ENCODE measurements around the gene HLA-DMB.

Gene HLA-DMB

DNA sequence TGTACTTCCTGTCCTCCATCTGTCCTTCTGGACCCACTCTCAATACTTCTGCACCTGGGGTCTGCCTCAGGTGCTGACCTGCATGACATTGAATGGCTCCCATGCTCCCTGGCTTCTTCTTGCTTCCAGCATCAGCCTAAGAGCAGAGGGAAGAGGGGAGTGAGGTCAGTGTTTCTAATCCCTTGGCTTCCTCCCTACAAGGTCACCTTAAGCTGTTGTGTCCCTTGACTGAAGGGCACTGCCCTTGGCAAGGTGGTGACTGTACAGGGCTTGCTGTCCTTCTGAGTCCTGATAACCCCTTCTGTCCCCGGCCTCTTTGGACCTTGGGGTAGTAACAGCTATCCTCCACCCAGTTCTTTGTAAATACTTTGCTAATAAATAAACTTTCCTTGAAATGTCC lies 9.6 kb downstream of the HLA-DMB start:
- Histone ChIP-seq H3K9me3 (ENCODE audit: low read length) (no peaks in the 10 kb centered on the region), H3K4me3 (ENCODE audit: low read depth in 1 of 2, low read length in 2 of 2) (no peak overlapping the region), H3K27ac (ENCODE audit: low read depth, low read length) (no peak overlapping the region), H3K36me3 (ENCODE audit: insufficient read depth, low read length) (no peaks in the 10 kb centered on the region), H3K27me3 (ENCODE audit: control insufficient read depth in 1 of 2, insufficient read depth in 2 of 2, low read length in 2 of 2) (no peaks in the 10 kb centered on the region), H3K4me1 (ENCODE audit: insufficient read depth, low read length) (no peaks in the 10 kb centered on the region), H3K9ac (ENCODE audit: low read length) (no peak overlapping the region)

DNA sequence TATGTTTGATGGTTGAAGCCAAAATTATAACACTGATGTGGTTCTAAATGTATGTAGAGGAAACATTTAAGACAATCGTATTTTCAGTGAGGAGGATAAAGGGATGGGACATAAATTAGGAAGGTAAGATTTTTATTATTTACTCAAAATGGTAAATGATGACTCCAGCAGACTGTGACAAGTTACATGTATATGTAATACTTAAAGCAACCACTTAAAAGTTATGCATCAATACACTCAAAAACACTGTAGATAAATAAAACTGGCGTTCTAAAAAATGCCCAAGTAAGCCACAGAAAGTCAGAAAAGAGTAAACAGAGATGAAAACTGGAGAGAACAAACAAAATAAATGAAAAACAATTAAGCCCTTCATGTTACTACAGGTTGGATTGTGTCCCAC lies 18.7 kb downstream of the HLA-DMB start:
- H3K36me3 ChIP-seq (ENCODE audit: insufficient read depth, low read length) = no peaks in the 10 kb centered on the region
- no peaks in the 10 kb centered on the region for H3K27me3 ChIP-seq (ENCODE audit: control insufficient read depth in 1 of 2, insufficient read depth in 2 of 2, low read length in 2 of 2)
- H3K4me3 ChIP-seq (ENCODE audit: low read depth in 1 of 2, low read length in 2 of 2) = no peak overlapping the region
- H3K4me1 ChIP-seq (ENCODE audit: insufficient read depth, low read length) = no peaks in the 10 kb centered on the region
- no peak overlapping the region for H3K9ac ChIP-seq (ENCODE audit: low read length)
- H3K27ac ChIP-seq (ENCODE audit: low read depth, low read length) = no peak overlapping the region
- no peaks in the 10 kb centered on the region for H3K9me3 ChIP-seq (ENCODE audit: low read length)

DNA sequence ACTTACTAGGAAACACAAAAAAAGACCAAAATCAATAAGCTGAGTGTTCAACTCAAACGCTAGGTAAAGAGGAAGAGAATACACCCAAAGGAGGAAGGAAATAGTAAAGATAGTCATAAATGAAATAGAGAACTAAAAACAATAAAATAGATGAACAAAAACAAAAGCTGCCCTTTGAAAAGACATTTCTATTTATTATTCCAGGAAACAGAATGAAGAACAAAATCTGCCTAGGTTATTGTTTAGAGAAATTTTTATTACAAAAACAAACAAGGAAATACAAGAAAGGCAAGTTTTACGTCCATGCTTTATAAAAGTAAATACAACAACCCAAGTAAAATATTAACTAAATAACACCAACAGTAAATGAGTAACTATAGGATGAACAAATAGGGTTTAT lies 20.1 kb downstream of the HLA-DMB start:
- Histone ChIP-seq H3K27ac (ENCODE audit: low read depth, low read length) (no peak overlapping the region), H3K36me3 (ENCODE audit: insufficient read depth, low read length) (no peaks in the 10 kb centered on the region)

DNA sequence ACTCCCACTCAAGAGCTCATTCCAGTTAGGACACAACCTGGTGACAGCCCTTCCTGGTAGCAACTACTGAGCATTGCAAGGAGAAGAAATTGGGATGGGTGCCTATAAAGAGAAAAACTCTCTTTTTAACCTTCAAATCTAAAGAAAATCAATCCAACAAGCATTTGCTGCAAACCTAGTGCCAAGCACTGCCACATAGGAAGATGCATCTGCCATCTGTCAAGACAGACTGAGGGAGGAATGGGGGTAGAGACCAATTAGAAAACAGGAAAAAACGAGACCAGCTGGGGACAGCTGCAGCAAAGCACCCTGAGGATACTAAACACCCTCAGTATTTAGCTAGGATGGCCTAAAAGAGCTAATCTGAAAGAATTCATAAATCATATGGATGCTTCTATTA lies 27.9 kb downstream of the HLA-DMB start:
- H3K27ac ChIP-seq (ENCODE audit: low read depth, low read length) = no peak overlapping the region
- H3K4me3 ChIP-seq (ENCODE audit: low read depth in 1 of 2, low read length in 2 of 2) = no peak overlapping the region
- no peaks in the 10 kb centered on the region for H3K4me1 ChIP-seq (ENCODE audit: insufficient read depth, low read length)
- no peaks in the 10 kb centered on the region for H3K27me3 ChIP-seq (ENCODE audit: control insufficient read depth in 1 of 2, insufficient read depth in 2 of 2, low read length in 2 of 2)
- H3K36me3 ChIP-seq (ENCODE audit: insufficient read depth, low read length) = no peaks in the 10 kb centered on the region
- no peak overlapping the region for H3K9ac ChIP-seq (ENCODE audit: low read length)
- no peaks in the 10 kb centered on the region for H3K9me3 ChIP-seq (ENCODE audit: low read length)

More for the DNA sequence above, 20.1 kb downstream of the HLA-DMB start:
- Histone ChIP-seq H3K4me1 (ENCODE audit: insufficient read depth, low read length) (no peaks in the 10 kb centered on the region), H3K4me3 (ENCODE audit: low read depth in 1 of 2, low read length in 2 of 2) (no peak overlapping the region), H3K9me3 (ENCODE audit: low read length) (no peaks in the 10 kb centered on the region), H3K27me3 (ENCODE audit: control insufficient read depth in 1 of 2, insufficient read depth in 2 of 2, low read length in 2 of 2) (no peaks in the 10 kb centered on the region), H3K9ac (ENCODE audit: low read length) (no peak overlapping the region)

DNA sequence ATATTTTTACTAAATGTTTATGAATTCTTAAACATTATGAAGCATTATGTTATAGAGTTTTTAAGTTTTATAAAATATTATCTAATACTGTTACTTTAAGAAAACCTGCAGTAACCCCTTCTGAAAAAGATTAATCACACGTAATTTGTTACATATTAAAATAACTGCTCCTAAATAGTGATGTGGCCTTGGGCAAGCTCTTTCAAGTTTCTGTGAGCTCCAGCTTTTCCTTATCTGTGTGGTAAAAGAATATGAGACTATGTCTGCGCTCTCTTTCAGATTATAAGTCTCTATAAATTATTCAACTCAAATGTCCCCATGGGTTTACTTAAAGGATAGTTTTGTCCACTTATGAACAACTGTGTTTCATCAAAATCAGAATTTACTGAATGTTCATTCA lies 31.9 kb downstream of the HLA-DMB start:
- Histone ChIP-seq H3K36me3 (ENCODE audit: insufficient read depth, low read length) (no peaks in the 10 kb centered on the region), H3K4me3 (ENCODE audit: low read depth in 1 of 2, low read length in 2 of 2) (no peak overlapping the region), H3K4me1 (ENCODE audit: insufficient read depth, low read length) (no peaks in the 10 kb centered on the region), H3K27me3 (ENCODE audit: control insufficient read depth in 1 of 2, insufficient read depth in 2 of 2, low read length in 2 of 2) (no peaks in the 10 kb centered on the region), H3K27ac (ENCODE audit: low read depth, low read length) (no peak overlapping the region), H3K9ac (ENCODE audit: low read length) (no peak overlapping the region), H3K9me3 (ENCODE audit: low read length) (no peaks in the 10 kb centered on the region)

DNA sequence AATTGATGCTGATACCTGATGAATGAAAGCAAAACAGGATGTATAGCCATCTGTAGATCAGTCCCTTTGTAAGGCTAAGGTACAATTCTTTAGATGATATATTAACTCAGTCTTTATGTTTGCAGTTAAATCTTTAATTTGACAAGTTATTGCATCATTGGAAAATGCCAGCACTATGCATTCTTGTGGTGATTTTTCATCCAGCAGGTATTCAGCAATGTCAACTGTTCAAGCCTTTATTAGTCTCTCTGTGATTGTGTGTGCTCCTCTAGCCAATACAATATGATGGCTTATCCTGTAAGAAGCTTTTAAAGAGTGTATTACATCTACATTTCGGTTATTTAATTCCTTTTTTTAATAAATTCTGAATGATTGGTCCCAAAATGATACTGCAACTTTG lies 34.3 kb downstream of the HLA-DMB start:
- Histone ChIP-seq H3K4me3 (ENCODE audit: low read depth in 1 of 2, low read length in 2 of 2) (no peak overlapping the region), H3K4me1 (ENCODE audit: insufficient read depth, low read length) (no peaks in the 10 kb centered on the region), H3K36me3 (ENCODE audit: insufficient read depth, low read length) (no peaks in the 10 kb centered on the region), H3K9ac (ENCODE audit: low read length) (no peak overlapping the region), H3K27me3 (ENCODE audit: control insufficient read depth in 1 of 2, insufficient read depth in 2 of 2, low read length in 2 of 2) (no peaks in the 10 kb centered on the region), H3K27ac (ENCODE audit: low read depth, low read length) (no peak overlapping the region), H3K9me3 (ENCODE audit: low read length) (no peaks in the 10 kb centered on the region)

DNA sequence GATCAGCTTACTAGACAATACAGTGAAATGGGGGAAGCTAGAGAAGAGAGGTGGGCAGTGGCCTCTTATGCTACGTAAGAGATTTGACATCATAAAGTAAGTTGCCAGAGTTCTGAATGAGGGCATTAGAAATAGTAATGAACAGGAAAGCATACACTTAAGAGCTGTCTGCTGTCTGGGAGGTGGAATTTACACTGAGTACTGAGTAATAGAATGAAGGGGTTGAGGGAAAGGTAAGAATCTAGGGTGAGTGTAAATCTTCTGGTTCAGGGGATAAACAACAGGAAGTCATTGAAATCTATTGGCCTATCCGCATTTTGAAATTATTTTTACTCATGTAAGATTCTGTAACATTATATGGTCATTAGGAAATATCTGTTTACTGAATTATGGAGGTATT lies 35.8 kb downstream of the HLA-DMB start:
- Histone ChIP-seq H3K9me3 (ENCODE audit: low read length) (no peaks in the 10 kb centered on the region), H3K27ac (ENCODE audit: low read depth, low read length) (no peak overlapping the region), H3K4me1 (ENCODE audit: insufficient read depth, low read length) (no peaks in the 10 kb centered on the region), H3K27me3 (ENCODE audit: control insufficient read depth in 1 of 2, insufficient read depth in 2 of 2, low read length in 2 of 2) (no peaks in the 10 kb centered on the region), H3K36me3 (ENCODE audit: insufficient read depth, low read length) (peaks cover 4% of the 10 kb centered on the region), H3K4me3 (ENCODE audit: low read depth in 1 of 2, low read length in 2 of 2) (no peak overlapping the region), H3K9ac (ENCODE audit: low read length) (no peak overlapping the region)

DNA sequence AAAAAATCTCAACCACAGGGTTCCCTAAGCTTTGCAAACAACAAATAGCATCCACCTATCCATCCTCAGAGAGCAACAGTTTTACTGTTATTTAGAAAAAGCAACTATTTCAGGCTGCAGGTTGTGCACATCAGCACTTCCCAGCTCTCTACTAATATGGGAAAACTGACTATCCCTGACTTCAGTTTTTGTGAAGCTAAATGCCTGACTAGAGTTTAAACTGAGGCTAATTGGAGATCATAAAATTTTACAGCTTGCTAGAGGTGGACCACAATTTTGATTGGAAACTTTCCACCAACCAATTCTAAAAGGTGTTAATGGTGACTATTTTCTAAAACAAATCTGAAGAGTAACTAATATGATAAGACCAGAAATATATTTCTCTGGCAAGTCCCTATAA lies 36.9 kb downstream of the HLA-DMB start:
- H3K9me3 ChIP-seq (ENCODE audit: low read length) = no peaks in the 10 kb centered on the region
- no peaks in the 10 kb centered on the region for H3K27me3 ChIP-seq (ENCODE audit: control insufficient read depth in 1 of 2, insufficient read depth in 2 of 2, low read length in 2 of 2)
- H3K27ac ChIP-seq (ENCODE audit: low read depth, low read length) = no peak overlapping the region
- H3K4me1 ChIP-seq (ENCODE audit: insufficient read depth, low read length) = no peaks in the 10 kb centered on the region
- peaks cover 4% of the 10 kb centered on the region for H3K36me3 ChIP-seq (ENCODE audit: insufficient read depth, low read length)
- no peak overlapping the region for H3K9ac ChIP-seq (ENCODE audit: low read length)
- H3K4me3 ChIP-seq (ENCODE audit: low read depth in 1 of 2, low read length in 2 of 2) = no peak overlapping the region

DNA sequence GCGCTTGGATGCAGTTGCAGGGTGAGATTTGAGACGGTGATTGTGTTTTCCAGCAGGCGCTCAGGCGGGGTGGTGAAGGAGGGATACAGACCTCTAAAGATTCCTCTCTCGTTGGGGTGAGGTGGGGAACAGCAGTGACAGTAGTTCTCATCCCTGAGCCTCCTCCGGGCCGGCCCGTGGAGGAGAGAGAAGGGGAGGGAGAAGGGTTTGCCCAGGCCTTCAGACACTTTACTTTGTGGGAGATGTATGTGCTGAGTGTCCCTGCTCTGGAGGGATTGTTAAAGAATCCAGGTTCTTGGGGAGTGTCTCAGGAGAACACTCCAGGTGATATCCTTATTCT lies 45.9 kb downstream of the HLA-DMB start:
- Histone ChIP-seq H3K4me3 (ENCODE audit: low read depth in 1 of 2, low read length in 2 of 2) (peak overlapping the region; percentile 88 to 94), H3K4me1 (ENCODE audit: insufficient read depth, low read length) (peaks cover 8% of the 10 kb centered on the region), H3K27ac (ENCODE audit: low read depth, low read length) (peak overlapping the region; percentile 99), H3K27me3 (ENCODE audit: control insufficient read depth in 1 of 2, insufficient read depth in 2 of 2, low read length in 2 of 2) (no peaks in the 10 kb centered on the region), H3K9ac (ENCODE audit: low read length) (peak overlapping the region; percentile 74), H3K9me3 (ENCODE audit: low read length) (no peaks in the 10 kb centered on the region), H3K36me3 (ENCODE audit: insufficient read depth, low read length) (no peaks in the 10 kb centered on the region)

DNA sequence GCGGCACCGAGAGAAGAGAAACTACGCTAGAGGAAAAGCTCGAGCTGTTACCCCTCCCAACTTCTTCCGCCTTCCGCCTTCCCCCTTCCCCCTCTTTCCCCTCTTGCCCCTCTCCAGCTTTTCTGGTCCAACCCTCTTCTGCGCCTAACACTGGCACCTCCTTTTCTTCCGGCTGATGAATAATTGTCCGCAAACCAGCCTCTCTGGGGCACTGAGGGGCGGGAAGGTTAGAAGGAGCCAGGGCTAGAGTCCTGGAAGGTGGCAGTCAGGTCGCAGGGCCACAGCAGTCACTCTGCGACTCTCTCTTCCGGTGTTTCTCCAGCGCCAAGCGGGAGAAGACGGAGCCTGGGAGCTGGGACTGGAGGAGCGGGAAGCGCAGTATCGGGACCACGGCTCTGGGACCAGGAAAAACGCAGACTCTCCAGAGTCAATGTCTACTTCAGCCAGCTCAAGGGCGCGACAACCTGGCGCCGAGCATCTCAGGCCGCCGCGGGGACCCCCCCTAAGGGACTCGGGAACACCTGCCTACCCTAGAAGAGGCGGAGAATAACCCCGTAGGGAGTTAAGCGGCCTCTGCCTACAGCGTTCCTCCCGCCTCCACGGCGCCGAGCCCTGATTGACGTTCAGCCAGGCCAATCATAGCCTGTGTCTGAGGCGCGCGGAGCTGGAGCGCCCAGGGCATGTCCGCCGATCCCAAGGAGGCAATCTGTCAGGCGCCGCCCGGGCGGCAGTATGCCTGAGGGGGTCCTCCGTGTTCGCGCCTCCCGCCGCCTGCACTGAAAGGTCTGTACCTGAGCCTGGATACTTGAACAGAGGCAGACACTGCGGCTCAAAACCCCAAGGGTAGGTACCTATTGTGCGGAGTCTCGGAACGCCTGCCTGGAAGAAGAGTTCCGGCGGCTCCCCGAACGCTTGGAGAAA lies 46.5 kb downstream of the HLA-DMB start:
- H3K27ac ChIP-seq (ENCODE audit: low read depth, low read length) = peak overlapping the region; percentile 99
- no peaks in the 10 kb centered on the region for H3K9me3 ChIP-seq (ENCODE audit: low read length)
- H3K27me3 ChIP-seq (ENCODE audit: control insufficient read depth in 1 of 2, insufficient read depth in 2 of 2, low read length in 2 of 2) = no peaks in the 10 kb centered on the region
- peak overlapping the region; percentile 88 to 94 for H3K4me3 ChIP-seq (ENCODE audit: low read depth in 1 of 2, low read length in 2 of 2)
- H3K36me3 ChIP-seq (ENCODE audit: insufficient read depth, low read length) = no peaks in the 10 kb centered on the region
- H3K9ac ChIP-seq (ENCODE audit: low read length) = peak overlapping the region; percentile 74
- peaks cover 8% of the 10 kb centered on the region for H3K4me1 ChIP-seq (ENCODE audit: insufficient read depth, low read length)

DNA sequence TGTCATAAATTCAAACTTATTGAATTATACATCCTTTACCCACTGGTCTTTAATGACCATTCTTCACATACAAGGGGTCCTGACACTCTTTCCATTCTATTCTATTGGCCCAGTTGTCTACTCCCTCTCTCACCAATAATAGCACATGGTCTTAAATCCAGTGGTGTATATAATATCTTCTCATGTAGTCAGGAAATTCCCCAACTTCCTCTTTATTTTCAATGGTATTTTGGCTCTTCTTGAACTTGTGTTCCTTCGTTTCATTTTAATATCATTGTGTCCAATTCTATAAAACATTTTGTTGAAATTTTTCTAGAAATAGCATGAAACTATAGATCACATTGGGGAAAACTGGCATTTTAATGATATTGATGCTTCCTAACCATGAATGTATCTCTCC lies 50.0 kb downstream of the HLA-DMB start:
- Histone ChIP-seq H3K9ac (ENCODE audit: low read length) (no peak overlapping the region), H3K36me3 (ENCODE audit: insufficient read depth, low read length) (no peaks in the 10 kb centered on the region), H3K9me3 (ENCODE audit: low read length) (no peaks in the 10 kb centered on the region), H3K27me3 (ENCODE audit: control insufficient read depth in 1 of 2, insufficient read depth in 2 of 2, low read length in 2 of 2) (no peaks in the 10 kb centered on the region), H3K4me3 (ENCODE audit: low read depth in 1 of 2, low read length in 2 of 2) (no peak overlapping the region), H3K27ac (ENCODE audit: low read depth, low read length) (no peak overlapping the region), H3K4me1 (ENCODE audit: insufficient read depth, low read length) (peaks cover 28% of the 10 kb centered on the region)

DNA sequence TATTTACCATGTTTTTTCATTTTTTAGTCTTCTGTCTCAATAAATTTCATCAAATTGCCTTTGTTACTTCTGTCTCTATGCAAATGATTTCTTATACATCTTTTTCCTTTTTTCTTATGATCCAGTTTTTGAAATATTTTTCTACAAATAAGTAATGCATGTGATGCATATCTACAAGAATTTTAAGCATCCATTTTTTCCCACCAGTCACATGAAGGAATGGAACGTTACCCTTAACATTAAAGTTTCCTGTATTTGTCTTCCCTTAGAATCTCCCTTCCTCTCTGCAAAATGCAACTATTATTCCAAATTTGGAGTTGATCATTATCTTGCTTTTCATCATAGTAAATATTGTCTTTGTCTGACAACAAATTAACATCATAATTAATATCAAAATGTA lies 51.3 kb downstream of the HLA-DMB start:
- H3K27ac ChIP-seq (ENCODE audit: low read depth, low read length) = no peak overlapping the region
- no peaks in the 10 kb centered on the region for H3K9me3 ChIP-seq (ENCODE audit: low read length)
- H3K9ac ChIP-seq (ENCODE audit: low read length) = no peak overlapping the region
- H3K4me1 ChIP-seq (ENCODE audit: insufficient read depth, low read length) = peaks cover 21% of the 10 kb centered on the region
- no peaks in the 10 kb centered on the region for H3K36me3 ChIP-seq (ENCODE audit: insufficient read depth, low read length)
- no peaks in the 10 kb centered on the region for H3K27me3 ChIP-seq (ENCODE audit: control insufficient read depth in 1 of 2, insufficient read depth in 2 of 2, low read length in 2 of 2)
- no peak overlapping the region for H3K4me3 ChIP-seq (ENCODE audit: low read depth in 1 of 2, low read length in 2 of 2)

Data from muscle layer of colon (tissue), 2 donors.